Naive B cell (primary cell): ENCODE results near the gene KCNIP3. TPM values are rescaled to one million over a fixed set of nuclear protein-coding genes. Genes with fewer than 3 reads are reported as not detected.
A peak's percentile ranks its signal among the peaks of the same experiment; 100 is the strongest.

Experiments used
- ATAC-seq, 2 donors: fragments of 150-1000 bp; cut with Tn5 transposase; 2 replicates each; pipeline ENCODE4 v1.10.0; 2021; ENCODE audit warnings: low read depth in 2 of 2, mild to moderate bottlenecking in 2 of 2, moderate library complexity in 2 of 2
- DNase-seq: peaks from one replicate; pipeline ENCODE4 v3.0.0; 2022
- H3K27ac Mint-ChIP-seq, 6 donors: one replicate each; pipeline ENCODE4 v1.8.0; 2020 to 2022; ENCODE audit warnings: mild to moderate bottlenecking in 6 of 6, mixed read lengths in 6 of 6, moderate library complexity in 5 of 6, inconsistent platforms in 2 of 6
- H3K27me3 Mint-ChIP-seq, 3 donors: one replicate each; pipeline ENCODE4 v1.8.0; 2021 to 2022; ENCODE audit warnings: mixed read lengths in 3 of 3, mild to moderate bottlenecking in 1 of 3
- H3K36me3 Mint-ChIP-seq, 2 donors: one replicate each; pipeline ENCODE4 v1.8.0; 2020 to 2022; ENCODE audit warnings: mixed read lengths in 2 of 2, inconsistent platforms in 1 of 2, mild to moderate bottlenecking in 1 of 2
- H3K4me1 Mint-ChIP-seq, 3 donors: one replicate each; pipeline ENCODE4 v1.8.0; 2020 to 2022; ENCODE audit warnings: mixed read lengths in 3 of 3, inconsistent platforms in 1 of 3, mild to moderate bottlenecking in 1 of 3, moderate library complexity in 1 of 3
- H3K4me3 Mint-ChIP-seq, 8 donors: one replicate each; pipeline ENCODE4 v1.8.0; 2020 to 2022; ENCODE audit warnings: mild to moderate bottlenecking in 8 of 8, mixed read lengths in 8 of 8, moderate library complexity in 8 of 8, inconsistent platforms in 2 of 8
- H3K9me3 Mint-ChIP-seq, 7 donors: one replicate each; pipeline ENCODE4 v1.8.0; 2020 to 2022; ENCODE audit warnings: mixed read lengths in 7 of 7, mild to moderate bottlenecking in 5 of 7, inconsistent platforms in 2 of 7, moderate library complexity in 1 of 7
- polyA plus RNA-seq, 6 donors: library from polyadenylated mRNA; unstranded; fragments of 300-500 nt; fragmentation: Illumina TruSeq; gene quantifications; one replicate each; pipeline ENCODE4 v1.2.3, GENCODE V29; 2021; ENCODE audit warnings: low read depth in 6 of 6

The KCNIP3 gene
- not detected for polyA plus RNA-seq

GRCh38 chr2:95296880-95297487, at the start of gene KCNIP3:
KCNIP3 (plus strand) TSS chr2:95297347; CDS start chr2:95297439, 92 bp downstream.
- peak within 1 kb of the TSS in 2 of 8 donors; percentile 35 to 72 for H3K4me3 Mint-ChIP-seq
- no peak for ATAC-seq
- H3K27ac Mint-ChIP-seq = peak within 1 kb of the TSS in 1 of 6 donors; percentile 75
- H3K4me1 Mint-ChIP-seq = peaks cover 0 to 3% (median 0%) of the 10 kb centered on the region in 3 donors
- no peak for DNase-seq
- H3K27me3 Mint-ChIP-seq = peaks cover 0 to 20% (median 6%) of the 10 kb centered on the region in 3 donors
- H3K36me3 Mint-ChIP-seq = peaks cover 0 to 4% of the 10 kb centered on the region in 2 donors
- peaks cover 0 to 6% (median 5%) of the 10 kb centered on the region in 7 donors for H3K9me3 Mint-ChIP-seq

GRCh38 chr2:95258271-95258670, 38.9 kb upstream of the KCNIP3 start:
- H3K4me1 Mint-ChIP-seq = no peaks in the 10 kb centered on the region
- no peak for ATAC-seq

DNA sequence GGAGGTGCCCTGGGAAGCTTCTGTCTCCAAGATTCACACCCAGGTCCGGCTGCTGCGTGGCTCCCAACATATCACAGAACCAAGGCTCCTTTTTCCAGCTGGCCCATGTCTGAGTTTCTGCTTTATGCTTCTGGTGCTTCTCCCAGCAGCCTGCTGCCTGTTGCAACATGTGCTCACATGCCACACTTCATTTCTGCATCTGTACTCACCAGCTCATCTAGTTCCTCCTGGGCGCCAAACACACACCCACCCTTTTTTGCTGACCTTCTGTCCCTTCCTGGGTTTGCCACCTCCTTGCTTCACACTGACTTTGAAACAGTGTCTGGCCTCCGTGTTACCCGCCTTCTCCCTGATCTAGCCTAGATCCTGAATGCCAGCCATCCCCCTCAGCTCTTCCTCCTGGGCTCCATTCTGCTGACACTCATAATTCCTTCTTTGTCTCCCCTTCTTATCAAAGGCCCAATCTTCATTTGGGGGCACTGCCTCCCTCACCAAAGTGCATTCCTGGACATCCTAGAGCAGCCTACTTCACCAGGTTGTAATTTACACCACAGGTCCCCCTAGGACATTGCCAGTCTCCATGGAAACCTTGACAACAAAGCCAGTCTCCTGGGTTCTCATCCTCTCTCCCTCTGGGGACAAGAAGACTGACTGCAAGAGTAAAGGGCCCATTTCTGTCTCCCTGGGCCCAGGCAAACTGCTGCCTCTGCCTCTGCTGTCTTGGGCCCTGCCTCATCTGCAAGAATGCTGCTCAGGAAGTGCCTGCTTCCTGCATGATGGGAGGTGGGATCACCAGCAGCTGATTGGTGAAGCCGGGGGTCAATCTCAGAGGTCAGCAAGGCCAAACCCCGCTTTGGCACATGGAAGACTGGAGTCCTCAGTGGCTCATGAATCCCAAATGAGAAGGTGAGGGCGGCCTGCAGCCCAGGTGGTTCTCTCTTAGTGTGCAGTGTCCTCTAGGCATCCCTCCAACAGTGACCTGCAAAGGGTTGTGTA, 36.8 kb upstream of the KCNIP3 start:
- no peak overlapping the region for H3K27ac Mint-ChIP-seq
- H3K4me3 Mint-ChIP-seq = no peak overlapping the region
- H3K27me3 Mint-ChIP-seq = peaks cover 0 to 19% (median 16%) of the 10 kb centered on the region in 3 donors
- peaks cover 9 to 27% (median 24%) of the 10 kb centered on the region in 7 donors for H3K9me3 Mint-ChIP-seq
- H3K4me1 Mint-ChIP-seq = no peaks in the 10 kb centered on the region
- DNase-seq (no peak), ATAC-seq (no peak)
- peaks cover 9 to 16% of the 10 kb centered on the region in 2 donors for H3K36me3 Mint-ChIP-seq

More at GRCh38 chr2:95258271-95258670, 38.9 kb upstream of the KCNIP3 start:
- H3K27ac Mint-ChIP-seq = no peak overlapping the region
- peaks cover 0 to 19% (median 16%) of the 10 kb centered on the region in 3 donors for H3K27me3 Mint-ChIP-seq
- no peak overlapping the region for H3K4me3 Mint-ChIP-seq
- DNase-seq = no peak
- H3K36me3 Mint-ChIP-seq = peaks cover 9 to 16% of the 10 kb centered on the region in 2 donors
- H3K9me3 Mint-ChIP-seq = peaks cover 9 to 38% (median 32%) of the 10 kb centered on the region in 7 donors

- Mint-ChIP-seq H3K27ac (no peak overlapping the region), H3K4me1 (no peaks in the 10 kb centered on the region), H3K4me3 (peak overlapping the region in 1 of 8 donors; percentile 10), H3K9me3 (peaks cover 5 to 21% (median 19%) of the 10 kb centered on the region in 7 donors), H3K27me3 (peaks cover 0 to 18% (median 16%) of the 10 kb centered on the region in 3 donors), H3K36me3 (peaks cover 6 to 13% of the 10 kb centered on the region in 2 donors)
- ATAC-seq (no peak), DNase-seq (no peak)
Observed at GRCh38 chr2:95261602-95262001, 35.5 kb upstream of the KCNIP3 start.

DNA sequence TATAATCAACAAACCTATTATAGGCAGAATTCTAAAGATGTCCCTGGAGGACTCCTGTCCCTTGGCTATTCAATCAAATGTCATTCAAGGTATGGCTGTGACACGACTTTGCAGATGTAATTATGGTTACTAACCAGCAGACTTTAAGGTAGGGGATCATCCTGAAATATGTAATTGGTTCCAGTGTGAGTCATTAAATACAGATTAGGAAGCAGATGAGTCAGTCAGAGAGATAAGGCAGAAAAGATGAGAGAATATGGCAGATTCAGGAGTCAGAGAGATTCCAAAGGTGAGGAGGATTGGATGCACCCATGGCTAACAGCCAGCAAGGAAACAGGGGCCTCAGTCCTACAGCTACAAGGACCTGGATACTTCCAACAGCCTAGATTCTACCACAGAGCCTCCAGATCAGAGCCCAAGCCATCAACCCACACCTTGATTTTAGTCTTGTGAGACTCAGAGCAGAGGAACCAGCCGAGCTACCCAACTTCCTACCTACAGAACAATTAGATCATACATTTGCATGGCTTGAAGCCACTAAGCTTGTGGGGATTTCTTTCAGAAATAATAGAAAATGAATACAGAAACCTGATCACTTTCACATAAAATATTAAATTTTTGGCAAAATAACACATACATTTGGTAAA, 34.1 kb upstream of the KCNIP3 start:
- Mint-ChIP-seq H3K4me3 (no peak overlapping the region), H3K36me3 (peaks cover 3 to 9% of the 10 kb centered on the region in 2 donors), H3K4me1 (no peaks in the 10 kb centered on the region), H3K27ac (no peak overlapping the region), H3K9me3 (peaks cover 5 to 12% (median 10%) of the 10 kb centered on the region in 7 donors), H3K27me3 (peaks cover 0 to 22% (median 12%) of the 10 kb centered on the region in 3 donors)
- DNase-seq (no peak), ATAC-seq (no peak)

- DNase-seq (no peak), ATAC-seq (no peak)
- peaks cover 0 to 5% (median 3%) of the 10 kb centered on the region in 7 donors for H3K9me3 Mint-ChIP-seq
- H3K4me3 Mint-ChIP-seq = no peak overlapping the region
- no peak overlapping the region for H3K27ac Mint-ChIP-seq
- peaks cover 0 to 9% of the 10 kb centered on the region in 2 donors for H3K36me3 Mint-ChIP-seq
- H3K27me3 Mint-ChIP-seq = peaks cover 0 to 14% (median 12%) of the 10 kb centered on the region in 3 donors
- no peaks in the 10 kb centered on the region for H3K4me1 Mint-ChIP-seq
Observed at GRCh38 chr2:95264624-95265023, 32.5 kb upstream of the KCNIP3 start.

DNA sequence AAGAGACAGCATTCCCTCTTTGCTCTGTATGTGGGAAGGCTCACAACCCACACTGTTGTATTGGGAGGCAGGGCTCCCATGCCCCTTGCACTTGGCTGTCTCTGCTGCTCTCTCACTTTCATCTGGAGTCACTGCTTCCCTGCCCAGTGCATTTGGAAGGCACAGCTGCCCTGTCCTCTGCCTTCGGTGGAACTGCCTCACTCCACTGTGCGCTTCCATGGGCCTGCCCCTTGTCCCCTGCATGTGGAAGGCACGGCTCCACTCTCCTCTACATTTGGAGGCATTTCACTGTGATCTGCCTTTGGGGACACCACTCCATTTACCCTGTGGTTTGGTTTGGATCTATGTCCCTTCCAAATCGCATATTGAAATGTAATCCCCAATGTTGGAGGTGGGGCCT, 32.0 kb upstream of the KCNIP3 start:
- H3K9me3 Mint-ChIP-seq = peaks cover 0 to 5% (median 1%) of the 10 kb centered on the region in 7 donors

DNA sequence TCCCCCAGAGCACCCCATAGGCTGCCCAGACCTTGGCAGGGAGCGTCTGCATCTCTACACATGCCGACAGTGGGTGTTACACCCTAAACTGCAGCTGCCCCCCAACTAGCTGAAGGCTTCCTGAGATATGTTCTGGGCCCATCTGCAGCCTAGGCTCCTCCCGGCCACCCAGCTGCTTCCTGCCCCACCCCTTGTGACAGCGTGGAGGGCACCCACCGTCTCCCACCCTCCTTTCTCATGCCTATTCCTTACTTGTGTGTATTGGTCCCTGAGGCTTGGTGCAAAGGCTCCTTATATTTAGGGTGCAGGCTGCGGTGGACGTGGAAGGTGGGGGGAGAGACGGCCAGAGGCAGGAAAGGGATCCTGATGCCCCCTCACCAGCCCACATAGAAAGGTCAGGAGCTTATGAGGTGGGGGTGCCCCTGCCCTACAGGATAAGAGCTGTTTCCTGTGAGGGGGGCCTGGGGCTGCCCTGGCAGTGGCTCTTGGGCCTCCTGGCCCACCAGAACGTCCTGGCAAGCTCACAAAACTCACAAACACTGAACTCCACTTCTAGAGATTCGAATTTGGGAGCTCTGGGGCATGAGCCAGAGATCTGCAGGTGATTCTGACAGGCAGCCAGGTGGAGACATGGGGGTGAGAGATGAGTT, 30.2 kb upstream of the KCNIP3 start:
- H3K36me3 Mint-ChIP-seq = no peaks in the 10 kb centered on the region
- H3K27me3 Mint-ChIP-seq = peaks cover 0 to 6% (median 0%) of the 10 kb centered on the region in 3 donors
- H3K27ac Mint-ChIP-seq = peak overlapping the region in 1 of 6 donors; percentile 73
- peak overlapping the region in 1 of 8 donors; percentile 66 for H3K4me3 Mint-ChIP-seq
- no peak for ATAC-seq
- DNase-seq = no peak
- H3K4me1 Mint-ChIP-seq = no peaks in the 10 kb centered on the region
- peaks cover 0 to 4% (median 0%) of the 10 kb centered on the region in 7 donors for H3K9me3 Mint-ChIP-seq

More for the DNA sequence above, 32.0 kb upstream of the KCNIP3 start:
- H3K4me3 Mint-ChIP-seq = no peak overlapping the region
- ATAC-seq = no peak
- H3K27me3 Mint-ChIP-seq = peaks cover 0 to 10% (median 9%) of the 10 kb centered on the region in 3 donors
- peaks cover 0 to 5% of the 10 kb centered on the region in 2 donors for H3K36me3 Mint-ChIP-seq
- H3K4me1 Mint-ChIP-seq = no peaks in the 10 kb centered on the region
- no peak for DNase-seq
- H3K27ac Mint-ChIP-seq = peak overlapping the region in 1 of 6 donors; percentile 3

DNA sequence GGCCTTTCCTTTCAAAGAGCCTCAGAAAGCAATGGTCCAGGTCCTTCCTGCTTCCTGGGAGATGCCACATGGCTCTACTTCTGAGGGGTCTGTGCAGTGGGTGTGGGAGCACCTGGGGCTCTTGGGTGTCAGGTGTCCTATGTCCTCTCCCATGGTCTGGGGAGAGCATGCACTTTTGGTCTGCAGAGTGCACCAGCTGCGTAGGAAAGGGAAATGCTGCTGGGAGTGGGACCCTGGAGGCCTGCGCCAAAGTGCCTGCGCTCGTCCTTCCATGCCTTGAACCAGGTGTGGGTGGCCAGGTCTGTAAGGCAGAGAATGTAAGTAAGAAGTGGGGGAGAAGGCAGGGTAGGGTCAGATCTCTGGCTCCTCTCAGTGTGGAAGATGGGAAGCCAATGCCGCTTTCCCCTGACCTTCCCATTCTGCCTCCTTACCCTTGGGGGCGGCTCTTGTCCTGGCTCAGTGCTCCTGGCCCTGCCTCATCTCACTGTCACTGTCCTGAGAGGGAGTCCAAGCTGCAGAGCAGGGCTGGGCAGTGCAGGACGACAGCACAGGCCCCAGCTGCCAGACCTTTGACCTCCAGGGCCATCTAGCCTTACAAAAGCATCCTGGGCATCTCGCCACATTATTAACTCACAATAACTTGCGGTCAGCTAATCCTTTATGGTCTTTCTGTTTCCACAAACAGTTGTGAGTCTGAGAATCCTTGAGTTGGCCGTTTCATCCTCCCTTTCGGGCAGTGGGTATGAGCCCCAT, 29.5 kb upstream of the KCNIP3 start:
- ATAC-seq (no peak), DNase-seq (no peak)
- Mint-ChIP-seq H3K9me3 (peaks cover 0 to 4% (median 0%) of the 10 kb centered on the region in 7 donors), H3K4me3 (no peak overlapping the region), H3K27me3 (peaks cover 0 to 6% (median 0%) of the 10 kb centered on the region in 3 donors), H3K27ac (no peak overlapping the region), H3K4me1 (no peaks in the 10 kb centered on the region), H3K36me3 (no peaks in the 10 kb centered on the region)

DNA sequence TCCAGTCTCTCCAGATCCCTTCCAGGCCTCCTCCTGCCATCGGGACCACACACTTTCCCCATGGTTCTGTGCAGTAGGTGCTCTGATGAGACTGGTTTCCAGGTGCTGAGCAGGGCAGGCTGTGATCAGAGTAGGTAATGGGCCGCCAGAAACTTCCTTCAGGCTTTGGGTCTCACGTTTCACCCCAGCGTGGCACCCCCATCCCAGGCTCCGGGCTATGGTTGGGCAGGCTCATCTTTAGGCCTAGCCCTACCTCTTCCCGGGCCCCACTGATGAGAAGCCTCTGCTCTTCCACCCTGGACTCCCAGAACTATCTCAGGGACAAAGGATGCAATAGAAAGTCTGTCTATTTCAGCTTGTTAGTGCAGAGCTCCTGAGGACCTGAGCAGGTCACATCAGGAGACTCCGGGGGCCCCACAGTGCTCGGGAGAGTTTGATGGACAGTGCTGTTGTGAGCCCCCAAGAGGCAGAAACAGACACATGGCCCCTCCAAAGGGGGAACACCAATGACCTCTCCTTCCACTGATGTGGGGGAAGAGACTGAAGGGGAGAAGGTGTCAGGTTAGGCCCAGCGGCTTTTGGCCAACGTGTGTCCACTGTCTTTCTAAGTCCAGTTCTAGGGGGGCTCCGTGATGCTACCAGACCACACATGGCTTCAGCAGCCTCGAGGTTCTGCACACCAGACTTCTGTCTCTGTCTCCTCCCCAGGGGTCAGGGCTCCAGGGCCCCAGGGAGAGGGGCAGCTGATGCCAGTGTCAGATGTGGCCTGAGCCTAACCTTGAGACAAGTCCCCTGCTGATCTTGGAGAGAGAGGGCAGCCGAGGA, 28.7 kb upstream of the KCNIP3 start:
- peaks cover 0 to 6% (median 0%) of the 10 kb centered on the region in 3 donors for H3K27me3 Mint-ChIP-seq
- peak overlapping the region in 1 of 6 donors; percentile 30 for H3K27ac Mint-ChIP-seq
- H3K36me3 Mint-ChIP-seq = no peaks in the 10 kb centered on the region
- DNase-seq (no peak), ATAC-seq (no peak)
- H3K4me3 Mint-ChIP-seq = no peak overlapping the region
- peaks cover 0 to 4% (median 0%) of the 10 kb centered on the region in 7 donors for H3K9me3 Mint-ChIP-seq
- peaks cover 0 to 4% (median 0%) of the 10 kb centered on the region in 3 donors for H3K4me1 Mint-ChIP-seq

DNA sequence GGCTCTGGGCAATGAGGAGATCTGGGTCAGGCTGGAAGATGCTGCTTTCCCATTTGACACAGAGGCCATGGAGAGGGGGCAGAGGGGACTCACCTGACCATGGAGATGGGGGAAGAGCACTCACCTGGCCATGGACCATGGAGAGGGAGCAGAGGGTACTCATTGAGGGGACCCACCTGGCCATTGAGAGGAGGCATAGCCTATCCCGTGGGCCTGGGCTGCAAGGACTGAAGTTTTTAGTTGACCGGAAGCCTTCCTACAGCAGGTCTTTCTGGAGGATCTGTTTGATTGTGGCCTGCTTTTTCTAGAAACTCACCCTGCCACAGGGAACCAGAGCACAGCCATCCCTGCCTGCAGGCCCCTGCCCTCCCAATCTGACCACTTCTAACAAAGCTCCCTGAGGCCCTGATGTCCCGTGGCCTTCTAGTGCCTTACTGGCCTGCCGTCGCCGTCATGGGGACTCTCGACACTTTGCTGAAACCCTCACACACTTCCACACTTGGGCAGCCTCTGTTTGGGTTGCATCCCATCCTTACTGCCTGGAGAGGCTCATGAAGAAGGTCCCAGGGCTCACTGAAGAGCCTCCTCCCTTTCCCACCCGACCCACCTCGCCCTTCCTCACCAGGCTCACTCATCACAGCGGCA, 28.0 kb upstream of the KCNIP3 start:
- H3K36me3 Mint-ChIP-seq = no peaks in the 10 kb centered on the region
- DNase-seq = no peak
- peaks cover 0 to 6% (median 0%) of the 10 kb centered on the region in 3 donors for H3K27me3 Mint-ChIP-seq

More for the DNA sequence above, 28.0 kb upstream of the KCNIP3 start:
- ATAC-seq = no peak
- no peak overlapping the region for H3K4me3 Mint-ChIP-seq
- peaks cover 0 to 4% (median 0%) of the 10 kb centered on the region in 3 donors for H3K4me1 Mint-ChIP-seq
- peaks cover 0 to 3% (median 0%) of the 10 kb centered on the region in 7 donors for H3K9me3 Mint-ChIP-seq
- no peak overlapping the region for H3K27ac Mint-ChIP-seq
